Esophagus squamous epithelium (tissue), 4 donors: ENCODE results near the gene CCDC187.

Source experiments
- POLR2A ChIP-seq, 4 donors: fragments of 450-650 bp; IDR thresholded peaks; one replicate each; pipeline ENCODE4 v1.6.1; 2017; ENCODE audit warnings: antibody characterized with exemption in 4 of 4, mild to moderate bottlenecking in 4 of 4, moderate library complexity in 3 of 4
- TF ChIP-seq, protein P1 (sequence below), 6 experiments: fragments of 450-650 bp in 4 of 6; fragments of 200-600 bp in 2 of 6; sonication (generic) in 2 of 6; IDR thresholded peaks; one replicate each; pipeline ENCODE4 v1.5.1; 2016 to 2019; ENCODE audit warnings: antibody characterized with exemption in 6 of 6, mild to moderate bottlenecking in 4 of 6, moderate library complexity in 4 of 6

DNA sequence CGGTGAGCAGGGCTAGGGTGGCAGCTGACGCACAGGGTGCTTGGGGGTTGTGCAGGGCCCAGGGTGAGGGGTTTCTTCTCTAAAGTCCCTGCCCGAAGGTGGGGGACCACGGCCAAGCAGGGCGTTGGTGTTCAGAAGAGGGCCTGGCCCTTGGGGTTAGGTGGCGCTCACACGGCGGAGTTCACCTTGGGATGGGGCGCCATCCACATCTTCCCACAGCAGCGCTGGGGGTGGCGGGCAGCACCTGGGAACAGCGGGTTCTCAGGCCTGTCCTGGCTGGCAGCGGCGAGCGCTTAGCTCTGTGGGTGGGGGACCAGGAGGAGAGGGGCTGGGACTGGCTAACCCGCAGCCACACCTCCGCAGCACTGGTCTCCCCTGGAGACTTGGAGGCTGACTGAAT lies 29.6 kb upstream of the CCDC187 start:
- TF ChIP-seq, protein P1, sequence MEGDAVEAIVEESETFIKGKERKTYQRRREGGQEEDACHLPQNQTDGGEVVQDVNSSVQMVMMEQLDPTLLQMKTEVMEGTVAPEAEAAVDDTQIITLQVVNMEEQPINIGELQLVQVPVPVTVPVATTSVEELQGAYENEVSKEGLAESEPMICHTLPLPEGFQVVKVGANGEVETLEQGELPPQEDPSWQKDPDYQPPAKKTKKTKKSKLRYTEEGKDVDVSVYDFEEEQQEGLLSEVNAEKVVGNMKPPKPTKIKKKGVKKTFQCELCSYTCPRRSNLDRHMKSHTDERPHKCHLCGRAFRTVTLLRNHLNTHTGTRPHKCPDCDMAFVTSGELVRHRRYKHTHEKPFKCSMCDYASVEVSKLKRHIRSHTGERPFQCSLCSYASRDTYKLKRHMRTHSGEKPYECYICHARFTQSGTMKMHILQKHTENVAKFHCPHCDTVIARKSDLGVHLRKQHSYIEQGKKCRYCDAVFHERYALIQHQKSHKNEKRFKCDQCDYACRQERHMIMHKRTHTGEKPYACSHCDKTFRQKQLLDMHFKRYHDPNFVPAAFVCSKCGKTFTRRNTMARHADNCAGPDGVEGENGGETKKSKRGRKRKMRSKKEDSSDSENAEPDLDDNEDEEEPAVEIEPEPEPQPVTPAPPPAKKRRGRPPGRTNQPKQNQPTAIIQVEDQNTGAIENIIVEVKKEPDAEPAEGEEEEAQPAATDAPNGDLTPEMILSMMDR (IDR thresholded peaks at IDR 0.05), result no peak
- no peak for TF ChIP-seq POLR2A (IDR thresholded peaks at IDR 0.05)
